H1 (cell line): Measurements from ENCODE around the gene SPACA9. TPM values are rescaled to one million over a fixed set of nuclear protein-coding genes. Genes with fewer than 3 reads are reported as not detected.

ENCODE experiments used
- CTCF ChIA-PET: fragments of 300-600 bp; sonication (Branson Sonifier 250); formaldehyde crosslinking; loops from one replicate; lab custom pipeline; 2021; ENCODE audit not compliant: partially characterized antibody; lab: Charles Lee
- POLR2A ChIA-PET: fragments of 300-600 bp; sonication (Branson Sonifier 250); formaldehyde crosslinking; loops from one replicate; lab custom pipeline; 2021; ENCODE audit warnings: inconsistent platforms; ENCODE audit not compliant: partially characterized antibody; lab: Charles Lee
- DNase-seq, 2 experiments: peaks; one replicate each; pipeline versions ENCODE4 v3.0.0 to v3.0.0-alpha.2; 2010 to 2022; ENCODE audit warnings: low spot score in 2 of 2, low read depth in 1 of 2, mixed read lengths in 1 of 2
- FAIRE-seq: peaks from 2 replicates; lab custom pipeline; 2011; peaks lifted over from hg19 to GRCh38; lab: Jason Lieb, UNC
- H2AFZ ChIP-seq: 2 replicates; pipeline ENCODE4 v1.8.1; 2012; ENCODE audit warnings: low read length, inconsistent platforms
- H2AK5ac ChIP-seq: 2 replicates; pipeline ENCODE4 v1.6.1; 2013; ENCODE audit warnings: low read depth, low read length
- H2BK120ac ChIP-seq: replicated peaks from 2 replicates; pipeline ENCODE3; 2013; ENCODE audit warnings: low read depth, low read length, inconsistent platforms
- H2BK12ac ChIP-seq: 2 replicates; pipeline ENCODE4 v1.6.1; 2013; ENCODE audit warnings: low read depth, low read length
- H2BK15ac ChIP-seq: 2 replicates; pipeline ENCODE4 v1.6.1; 2013; ENCODE audit warnings: low read length
- H2BK20ac ChIP-seq: 2 replicates; pipeline ENCODE4 v1.6.1; 2013; ENCODE audit warnings: low read length
- H2BK5ac ChIP-seq: 2 replicates; pipeline ENCODE4 v1.6.1; 2013; ENCODE audit warnings: low read depth, low read length
- H3K14ac ChIP-seq: 2 replicates; pipeline ENCODE4 v1.6.1; 2013; ENCODE audit warnings: inconsistent platforms; ENCODE audit not compliant: insufficient read length
- H3K18ac ChIP-seq: 2 replicates; pipeline ENCODE4 v1.6.1; 2013; ENCODE audit warnings: low read length; ENCODE audit errors: extremely low read depth
- H3K23ac ChIP-seq: 2 replicates; pipeline ENCODE4 v1.6.1; 2013; ENCODE audit warnings: inconsistent platforms; ENCODE audit not compliant: insufficient read length
- H3K23me2 ChIP-seq: 2 replicates; pipeline ENCODE4 v1.6.1; 2013; ENCODE audit warnings: low read depth, low read length
- H3K27ac ChIP-seq: 2 replicates; pipeline ENCODE4 v1.6.1; 2011; ENCODE audit warnings: low read depth, low read length, inconsistent platforms
- H3K27me3 ChIP-seq, 4 experiments: replicated peaks in 1 of 4; 1 replicate in 1 of 4; 2 replicates in 3 of 4; pipeline versions ENCODE4 v1.6.1 to v1.8.1; 2011 to 2013; ENCODE audit warnings: low read length in 3 of 4, mild to moderate bottlenecking in 3 of 4, inconsistent platforms in 2 of 4, mixed read lengths in 2 of 4, moderate library complexity in 1 of 4; ENCODE audit not compliant: control insufficient read depth in 3 of 4, insufficient read depth in 3 of 4; ENCODE audit errors: extremely low read depth in 1 of 4
- H3K36me3 ChIP-seq, 4 experiments: 2 replicates each; pipeline versions ENCODE4 v1.6.1 to v1.8.1; 2011 to 2013; ENCODE audit warnings: mild to moderate bottlenecking in 4 of 4, low read length in 3 of 4, moderate library complexity in 2 of 4, control low read depth in 1 of 4, inconsistent platforms in 1 of 4; ENCODE audit not compliant: insufficient read depth in 4 of 4, control insufficient read depth in 2 of 4
- H3K4ac ChIP-seq: replicated peaks from 2 replicates; pipeline ENCODE3; 2013; ENCODE audit warnings: low read length, low read depth, mixed read lengths, inconsistent platforms; ENCODE audit not compliant: insufficient read length
- H3K4me1 ChIP-seq, 4 experiments: replicated peaks in 1 of 4; 1 replicate in 1 of 4; 2 replicates in 3 of 4; pipeline versions ENCODE4 v1.6.1 to v1.8.1; 2011 to 2013; ENCODE audit warnings: low read length in 3 of 4, inconsistent platforms in 2 of 4, mixed read lengths in 1 of 4; ENCODE audit not compliant: insufficient read depth in 4 of 4, control insufficient read depth in 3 of 4
- H3K4me2 ChIP-seq, 2 experiments: 2 replicates each; pipeline versions ENCODE4 v1.6.1 to v1.8.1; 2011 to 2013; ENCODE audit warnings: low read depth in 2 of 2, low read length in 2 of 2, control low read depth in 1 of 2, inconsistent platforms in 1 of 2, mild to moderate bottlenecking in 1 of 2; ENCODE audit not compliant: insufficient read depth in 1 of 2
- H3K4me3 ChIP-seq, 4 experiments: fragments of 200-600, 300-600 bp in 1 of 4; sonication (generic), shearing (Covaris generic), sonication (Bioruptor Twin) in 1 of 4; 2 replicates each; pipeline versions ENCODE4 v1.5.1 to v1.8.1; 2011 to 2016; ENCODE audit warnings: low read length in 4 of 4, low read depth in 3 of 4, control low read depth in 2 of 4, inconsistent platforms in 2 of 4, mild to moderate bottlenecking in 2 of 4, mixed read lengths in 1 of 4, moderate library complexity in 1 of 4; ENCODE audit not compliant: insufficient read depth in 2 of 4; ENCODE audit errors: extremely low read depth in 1 of 4
- H3K56ac ChIP-seq: replicated peaks from 2 replicates; pipeline ENCODE3; 2013; ENCODE audit warnings: low read depth, mild to moderate bottlenecking, mixed read lengths, low read length, inconsistent platforms; ENCODE audit not compliant: insufficient read length
- H3K79me1 ChIP-seq: 2 replicates; pipeline ENCODE4 v1.6.1; 2013; ENCODE audit warnings: low read depth, low read length, control low read depth
- H3K79me2 ChIP-seq, 2 experiments: 2 replicates each; pipeline versions ENCODE4 v1.6.1 to v1.8.1; 2012 to 2013; ENCODE audit warnings: low read length in 2 of 2, mild to moderate bottlenecking in 2 of 2, inconsistent platforms in 1 of 2; ENCODE audit not compliant: insufficient read depth in 2 of 2, control insufficient read depth in 1 of 2
- H3K9ac ChIP-seq, 4 experiments: replicated peaks in 1 of 4; 1 replicate in 1 of 4; 2 replicates in 3 of 4; pipeline versions ENCODE4 v1.6.1 to v1.8.1; 2011 to 2013; ENCODE audit warnings: low read depth in 3 of 4, low read length in 3 of 4, control low read depth in 2 of 4, mild to moderate bottlenecking in 2 of 4, moderate library complexity in 2 of 4, inconsistent platforms in 1 of 4; ENCODE audit errors: extremely low read depth in 1 of 4
- H3K9me3 ChIP-seq, 2 experiments: 2 replicates each; pipeline versions ENCODE4 v1.6.1 to v1.8.1; 2012 to 2013; ENCODE audit warnings: mild to moderate bottlenecking in 2 of 2, moderate library complexity in 2 of 2, control low read depth in 1 of 2, inconsistent platforms in 1 of 2, low read depth in 1 of 2, low read length in 1 of 2, mixed read lengths in 1 of 2; ENCODE audit not compliant: insufficient read depth in 2 of 2
- H4K20me1 ChIP-seq, 2 experiments: replicated peaks in 1 of 2; 2 replicates each; pipeline versions ENCODE3 to v1.8.1; 2011 to 2013; ENCODE audit warnings: inconsistent platforms in 2 of 2, low read length in 2 of 2, mild to moderate bottlenecking in 1 of 2; ENCODE audit not compliant: insufficient read depth in 2 of 2, control insufficient read depth in 1 of 2
- H4K5ac ChIP-seq: 2 replicates; pipeline ENCODE4 v1.6.1; 2013; ENCODE audit warnings: low read length, low read depth, mixed read lengths, inconsistent platforms; ENCODE audit not compliant: insufficient read length
- H4K8ac ChIP-seq: 2 replicates; pipeline ENCODE4 v1.8.0; 2013; ENCODE audit warnings: mild to moderate bottlenecking, moderate library complexity, low read length, inconsistent platforms; ENCODE audit not compliant: insufficient read depth; ENCODE audit errors: extremely low read depth
- H4K91ac ChIP-seq: replicated peaks from 2 replicates; pipeline ENCODE3; 2013; ENCODE audit warnings: low read length, mixed read lengths, inconsistent platforms; ENCODE audit not compliant: insufficient read length
- BACH1 ChIP-seq: IDR thresholded peaks from 2 replicates; pipeline ENCODE4 v1.6.1; 2012; ENCODE audit warnings: low read length, improper control_type of control experiment
- CHD2 ChIP-seq: IDR thresholded peaks from 2 replicates; pipeline ENCODE4 v1.6.1; 2012; ENCODE audit warnings: low read length, improper control_type of control experiment
- EZH2 ChIP-seq: fragments of 200-600 bp; sonication (generic); IDR thresholded peaks from 2 replicates; pipeline ENCODE4 v1.7.1; 2012; ENCODE audit warnings: low read depth, mild to moderate bottlenecking, moderate library complexity, low read length, inconsistent platforms; ENCODE audit not compliant: severe bottlenecking
- GTF2F1 ChIP-seq: IDR thresholded peaks from 2 replicates; pipeline ENCODE4 v1.6.1; 2012; ENCODE audit warnings: low read depth, low read length, improper control_type of control experiment, borderline replicate concordance
- JUN ChIP-seq: IDR thresholded peaks from 2 replicates; pipeline ENCODE4 v1.6.1; 2011; ENCODE audit warnings: low read depth, mild to moderate bottlenecking, improper control_type of control experiment, low read length
- RXRA ChIP-seq: IDR thresholded peaks from 2 replicates; pipeline ENCODE4 v1.6.1; 2011; ENCODE audit warnings: low read depth, mild to moderate bottlenecking, low read length, moderate library complexity; ENCODE audit not compliant: insufficient read depth
- SIN3A ChIP-seq, 2 experiments: IDR thresholded peaks in 1 of 2; conservative IDR thresholded peaks in 1 of 2; 2 replicates each; pipeline ENCODE4 v1.6.1; 2011 to 2012; ENCODE audit warnings: low read length in 2 of 2, improper control_type of control experiment in 1 of 2, low read depth in 1 of 2, mild to moderate bottlenecking in 1 of 2
- SIRT6 ChIP-seq: IDR thresholded peaks from one replicate; pipeline ENCODE4 v1.7.1; 2012; ENCODE audit warnings: low read length, inconsistent platforms
- SP1 ChIP-seq: IDR thresholded peaks from 2 replicates; pipeline ENCODE4 v1.6.1; 2011; ENCODE audit warnings: low read depth, low read length
- SUZ12 ChIP-seq: fragments of 200-600 bp; sonication (generic); IDR thresholded peaks from 2 replicates; pipeline ENCODE4 v1.6.1; 2012; ENCODE audit warnings: mild to moderate bottlenecking, inconsistent platforms, low read length, moderate library complexity, mixed read lengths
- TAF7 ChIP-seq: optimal IDR thresholded peaks from 2 replicates; pipeline ENCODE3; 2011; ENCODE audit warnings: low read depth, mild to moderate bottlenecking, inconsistent platforms, low read length, moderate library complexity, borderline replicate concordance
- WGBS, 2 experiments: shearing (Covaris generic) in 1 of 2; methylation state at CpG; one replicate each; pipeline versions ENCODE4 v1.1.6 to v1.1.7; 2013 to 2015; ENCODE audit warnings: low lambda C conversion rate in 2 of 2, mixed read lengths in 2 of 2, inconsistent platforms in 1 of 2, low coverage in 1 of 2, missing lambda C conversion rate in 1 of 2; ENCODE audit not compliant: insufficient replicate concordance in 2 of 2, insufficient coverage in 1 of 2, insufficient read length in 1 of 2; ENCODE audit errors: extremely low coverage in 1 of 2, missing lambda C conversion rate in 1 of 2; 5-methylcytosine and 5-hydroxymethylcytosine counted together
- polyA plus RNA-seq, 7 experiments: library from polyadenylated mRNA; depleted of rRNA in 3 of 7; stranded (reverse) in 5 of 7; unstranded in 2 of 7; fragments of >200 nt in 5 of 7; fragments of 200-250 nt in 2 of 7; gene quantifications; 1 replicate in 5 of 7; 2 replicates in 1 of 7; 4 replicates in 1 of 7; pipeline versions ENCODE4 v1.2.1 to v1.2.3, GENCODE V29; 2011 to 2013; ENCODE audit warnings: missing spikeins in 2 of 7, mixed read lengths in 2 of 7
- total RNA-seq: library from RNA; stranded (reverse); fragmentation: NEBNext Ultra II Directional; extraction: Animal tissue kit (Norgen Biotek cat#: 25700); gene quantifications from 2 replicates; pipeline ENCODE4 v1.2.1, GENCODE V29; 2021

The SPACA9 gene
- total and polyA plus RNA-seq, 2 of the 8 experiments (the other 6 are each of a cell fraction or from before 2014, with no cell fraction given): 0.63 to 1.3 TPM

DNA sequence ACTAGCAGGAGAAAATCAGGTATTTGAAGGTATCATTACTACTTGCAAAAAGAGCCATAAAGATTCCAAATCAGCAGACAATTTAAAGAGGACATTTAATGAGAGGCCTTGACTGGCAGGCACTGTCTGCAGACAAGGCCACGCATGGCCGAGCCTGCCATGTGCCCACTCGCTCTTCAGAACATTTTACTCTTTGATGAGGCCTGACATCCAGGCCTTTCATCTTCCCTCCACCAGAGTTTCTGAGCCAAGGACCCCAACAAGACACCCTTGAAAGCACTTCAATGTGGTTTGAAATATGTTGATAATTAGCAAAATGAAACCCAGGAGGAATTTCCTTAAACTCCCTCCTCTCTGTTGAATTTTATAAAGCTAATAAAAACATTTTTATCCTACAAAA, 17.0 kb upstream of the SPACA9 start:
- Histone ChIP-seq H3K23ac (no peak overlapping the region), H3K18ac (no peak overlapping the region), H3K4me1 (peaks cover 2 to 19% (median 8%) of the 10 kb centered on the region in 4 experiments; a peak in 6 of 7 replicates), H3K4me3 (no peak overlapping the region), H3K9me3 (no peaks in the 10 kb centered on the region), H3K36me3 (no peaks in the 10 kb centered on the region), H4K91ac (no peak overlapping the region), H2BK5ac (no peak overlapping the region), H3K27me3 (no peaks in the 10 kb centered on the region; a peak in 2 of 7 replicates), H3K4me2 (no peak overlapping the region), H2AFZ (no peak overlapping the region), H4K20me1 (no peaks in the 10 kb centered on the region), H2BK120ac (no peak overlapping the region), H3K79me2 (no peaks in the 10 kb centered on the region), H3K56ac (no peak overlapping the region), H4K5ac (no peak overlapping the region), H3K9ac (no peak overlapping the region), H2BK20ac (no peak overlapping the region), H2BK12ac (no peak overlapping the region), H3K23me2 (no peaks in the 10 kb centered on the region), H2AK5ac (no peak overlapping the region), H3K79me1 (no peaks in the 10 kb centered on the region), H2BK15ac (no peak overlapping the region), H4K8ac (no peak overlapping the region), H3K4ac (no peak overlapping the region), H3K27ac (no peak overlapping the region), H3K14ac (no peak overlapping the region)
- FAIRE-seq (no peak), DNase-seq (no peak)
- POLR2A ChIA-PET: no interaction called here
- 98% methylated on average over 3 of the region's 3 CpGs; no CpG with 5 or more reads in 1 of the 2 experiments for WGBS, 2 experiments
- TF ChIP-seq SP1 (no peak), JUN (no peak), CHD2 (no peak), SUZ12 (no peak), EZH2 (no peak), GTF2F1 (no peak), BACH1 (no peak), RXRA (no peak), TAF7 (no peak), SIRT6 (no peak), SIN3A (conservative IDR thresholded peaks at IDR 0.05 in 1 of 2, IDR thresholded peaks at IDR 0.05 in 1 of 2; ENCODE audit: low read depth in 1 of 2, low read length in 2 of 2) (no peak)
- CTCF ChIA-PET: interaction anchor here (1.2 to 1.7 kb wide), 3 partner anchors 10 to 35 kb away, joined by 3 to 4 read pairs (median 4); no protein-coding TSS in a partner anchor
